Measurements from ENCODE around the gene LDB2. TPM values are rescaled to one million over a fixed set of nuclear protein-coding genes. Genes with fewer than 3 reads are reported as not detected.

The LDB2 gene
- total RNA-seq, 1 donor from 2014 or later = not detected

GRCh38 chr4:16752150-16752549, 146.3 kb downstream of the LDB2 start:
- no peaks in the 10 kb centered on the region for H3K9me3 Mint-ChIP-seq (ENCODE audit: low read depth)
- no peak for DNase-seq (ENCODE audit: low spot score, unreplicated experiment)
- H3K27me3 Mint-ChIP-seq = peaks cover 4% of the 10 kb centered on the region

GRCh38 chr4:16750882-16751642, 147.4 kb downstream of the LDB2 start:
- no peak for DNase-seq (ENCODE audit: low spot score, unreplicated experiment)
- H3K27me3 Mint-ChIP-seq = peaks cover 4% of the 10 kb centered on the region
- no peaks in the 10 kb centered on the region for H3K36me3 Mint-ChIP-seq (ENCODE audit: insufficient read depth)
- peaks cover 2% of the 10 kb centered on the region for H3K4me1 Mint-ChIP-seq (ENCODE audit: low read depth)
- no peak overlapping the region for H3K4me3 Mint-ChIP-seq (ENCODE audit: low read depth)
- TF ChIP-seq CTCF (IDR thresholded peaks at IDR 0.05; ENCODE audit: unreplicated experiment) = no peak
- H3K9me3 Mint-ChIP-seq (ENCODE audit: low read depth) = no peaks in the 10 kb centered on the region
- no peak overlapping the region for H3K27ac Mint-ChIP-seq

More at GRCh38 chr4:16752150-16752549, 146.3 kb downstream of the LDB2 start:
- TF ChIP-seq CTCF (IDR thresholded peaks at IDR 0.05; ENCODE audit: unreplicated experiment) = peak; percentile 26
- Mint-ChIP-seq H3K27ac (no peak overlapping the region), H3K4me3 (ENCODE audit: low read depth) (no peak overlapping the region), H3K36me3 (ENCODE audit: insufficient read depth) (no peaks in the 10 kb centered on the region), H3K4me1 (ENCODE audit: low read depth) (peaks cover 2% of the 10 kb centered on the region)

- H3K27ac Mint-ChIP-seq = no peak overlapping the region
- DNase-seq (ENCODE audit: low spot score, unreplicated experiment) = no peak
- no peak for TF ChIP-seq CTCF (IDR thresholded peaks at IDR 0.05; ENCODE audit: unreplicated experiment)
- H3K4me3 Mint-ChIP-seq (ENCODE audit: low read depth) = no peak overlapping the region
- no peaks in the 10 kb centered on the region for H3K27me3 Mint-ChIP-seq
- H3K9me3 Mint-ChIP-seq (ENCODE audit: low read depth) = no peaks in the 10 kb centered on the region
- H3K4me1 Mint-ChIP-seq (ENCODE audit: low read depth) = peaks cover 5% of the 10 kb centered on the region
- H3K36me3 Mint-ChIP-seq (ENCODE audit: insufficient read depth) = no peaks in the 10 kb centered on the region
These were observed 148.2 kb downstream of the LDB2 start for GRCh38 chr4:16750216-16750615.

GRCh38 chr4:16745887-16746286, 152.6 kb downstream of the LDB2 start:
- no peak for DNase-seq (ENCODE audit: low spot score, unreplicated experiment)
- H3K27me3 Mint-ChIP-seq = peaks cover 6% of the 10 kb centered on the region
- no peak for TF ChIP-seq CTCF (IDR thresholded peaks at IDR 0.05; ENCODE audit: unreplicated experiment)
- no peak overlapping the region for H3K4me3 Mint-ChIP-seq (ENCODE audit: low read depth)
- no peaks in the 10 kb centered on the region for H3K36me3 Mint-ChIP-seq (ENCODE audit: insufficient read depth)
- H3K4me1 Mint-ChIP-seq (ENCODE audit: low read depth) = peaks cover 6% of the 10 kb centered on the region
- H3K27ac Mint-ChIP-seq = no peak overlapping the region
- H3K9me3 Mint-ChIP-seq (ENCODE audit: low read depth) = no peaks in the 10 kb centered on the region

GRCh38 chr4:16745009-16745635, 153.3 kb downstream of the LDB2 start:
- no peak for TF ChIP-seq CTCF (IDR thresholded peaks at IDR 0.05; ENCODE audit: unreplicated experiment)
- Mint-ChIP-seq H3K36me3 (ENCODE audit: insufficient read depth) (no peaks in the 10 kb centered on the region), H3K27me3 (peaks cover 6% of the 10 kb centered on the region), H3K4me3 (ENCODE audit: low read depth) (no peak overlapping the region), H3K9me3 (ENCODE audit: low read depth) (no peaks in the 10 kb centered on the region), H3K27ac (no peak overlapping the region), H3K4me1 (ENCODE audit: low read depth) (peaks cover 6% of the 10 kb centered on the region)
- DNase-seq (ENCODE audit: low spot score, unreplicated experiment) = no peak

Data from progenitor cell of endocrine pancreas (in vitro differentiated cells).